IMR-90 (cell line): ENCODE results near the gene MAP3K1. TPM values are rescaled to one million over a fixed set of nuclear protein-coding genes. Genes with fewer than 3 reads are reported as not detected.

Experiments used
- ATAC-seq: fragments of 200-7000 bp; cut with Tn5 transposase; 2 replicates; pipeline ENCODE4 v1.9.1; 2020; ENCODE audit warnings: low read depth, mild to moderate bottlenecking, moderate library complexity
- BruUV-seq: library from RNA; stranded (reverse); fragments of 400-500 nt; replicated peaks from 2 replicates; lab custom pipeline; 2021; lab: Mats Ljungman, UMichigan
- CTCF ChIA-PET: fragments of 300-600 bp; formaldehyde crosslinking; extraction: SDS; loops from one replicate; lab custom pipeline; 2021; ENCODE audit warnings: antibody characterized with exemption; lab: Yijun Ruan, JAX
- POLR2A ChIA-PET: fragments of 300-600 bp; sonication (Branson Sonifier 250); formaldehyde crosslinking; loops from one replicate; lab custom pipeline; 2022; ENCODE audit warnings: antibody characterized with exemption; ENCODE audit not compliant: unreplicated experiment; lab: Charles Lee
- DNase-seq: peaks from one replicate; pipeline ENCODE4 v3.0.0; 2013
- H2AFZ ChIP-seq: replicated peaks from 2 replicates; pipeline ENCODE3; 2013; ENCODE audit warnings: low read length, mild to moderate bottlenecking; ENCODE audit not compliant: poor library complexity
- H2AK5ac ChIP-seq: 2 replicates; pipeline ENCODE4 v1.6.1; 2013; ENCODE audit warnings: low read depth, low read length, inconsistent platforms
- H2AK9ac ChIP-seq: replicated peaks from 2 replicates; pipeline ENCODE3; 2013; ENCODE audit warnings: mild to moderate bottlenecking, low read depth, low read length, moderate library complexity; ENCODE audit not compliant: poor library complexity
- H2BK120ac ChIP-seq: 2 replicates; pipeline ENCODE4 v1.6.1; 2013; ENCODE audit warnings: low read depth, low read length, inconsistent platforms
- H2BK15ac ChIP-seq: 3 replicates; pipeline ENCODE4 v1.6.1; 2013; ENCODE audit warnings: low read depth, low read length, inconsistent platforms
- H2BK20ac ChIP-seq: 2 replicates; pipeline ENCODE4 v1.6.1; 2013; ENCODE audit warnings: low read depth, mild to moderate bottlenecking, inconsistent platforms, low read length, moderate library complexity
- H2BK5ac ChIP-seq: 2 replicates; pipeline ENCODE4 v1.6.1; 2013; ENCODE audit warnings: mild to moderate bottlenecking, low read depth, low read length, inconsistent platforms; ENCODE audit not compliant: poor library complexity, severe bottlenecking
- H3K14ac ChIP-seq: replicated peaks from 2 replicates; pipeline ENCODE4 v1.6.1; 2013; ENCODE audit warnings: low read depth, low read length, inconsistent platforms
- H3K18ac ChIP-seq: 2 replicates; pipeline ENCODE4 v1.6.1; 2013; ENCODE audit warnings: low read depth, low read length, control low read depth
- H3K23ac ChIP-seq: 2 replicates; pipeline ENCODE4 v1.6.1; 2013; ENCODE audit warnings: low read depth, low read length, inconsistent platforms
- H3K27ac ChIP-seq: 2 replicates; pipeline ENCODE4 v1.5.1; 2013; ENCODE audit warnings: mild to moderate bottlenecking, control low read depth, low read length; ENCODE audit not compliant: insufficient read depth
- H3K27me3 ChIP-seq: 2 replicates; pipeline ENCODE4 v1.6.1; 2013; ENCODE audit warnings: low read length; ENCODE audit not compliant: control insufficient read depth, insufficient read depth
- H3K36me3 ChIP-seq: 2 replicates; pipeline ENCODE4 v1.6.1; 2013; ENCODE audit warnings: low read length, mixed read lengths; ENCODE audit not compliant: control insufficient read depth, insufficient read depth
- H3K4ac ChIP-seq: 2 replicates; pipeline ENCODE4 v1.6.1; 2013; ENCODE audit warnings: low read depth, low read length, inconsistent platforms
- H3K4me1 ChIP-seq: 2 replicates; pipeline ENCODE4 v1.6.1; 2013; ENCODE audit warnings: low read length, mixed read lengths; ENCODE audit not compliant: control insufficient read depth, insufficient read depth
- H3K4me2 ChIP-seq: 2 replicates; pipeline ENCODE4 v1.6.1; 2013; ENCODE audit warnings: low read depth, mild to moderate bottlenecking, control low read depth, low read length, moderate library complexity
- H3K4me3 ChIP-seq: 2 replicates; pipeline ENCODE4 v1.5.1; 2013; ENCODE audit warnings: low read depth, mild to moderate bottlenecking, control low read depth, low read length, moderate library complexity; ENCODE audit not compliant: insufficient read depth
- H3K56ac ChIP-seq: 2 replicates; pipeline ENCODE4 v1.6.1; 2013; ENCODE audit warnings: low read length, inconsistent platforms; ENCODE audit not compliant: insufficient read depth; ENCODE audit errors: extremely low read depth
- H3K79me1 ChIP-seq, 2 experiments: 2 replicates each; pipeline ENCODE4 v1.6.1; 2013; ENCODE audit warnings: low read length in 2 of 2, inconsistent platforms in 1 of 2, low read depth in 1 of 2
- H3K9ac ChIP-seq: 2 replicates; pipeline ENCODE4 v1.6.1; 2013; ENCODE audit warnings: low read depth, low read length, control low read depth
- H3K9me1 ChIP-seq: 2 replicates; pipeline ENCODE4 v1.6.1; 2013; ENCODE audit warnings: low read length, inconsistent platforms; ENCODE audit not compliant: insufficient read depth
- H3K9me3 ChIP-seq: 2 replicates; pipeline ENCODE4 v1.6.1; 2013; ENCODE audit warnings: low read length; ENCODE audit not compliant: control insufficient read depth, insufficient read depth
- H4K20me1 ChIP-seq: 2 replicates; pipeline ENCODE4 v1.6.1; 2013; ENCODE audit warnings: low read length, inconsistent platforms; ENCODE audit not compliant: insufficient read depth
- H4K5ac ChIP-seq: 2 replicates; pipeline ENCODE4 v1.6.1; 2013; ENCODE audit warnings: mild to moderate bottlenecking, low read depth, low read length, control low read depth
- H4K8ac ChIP-seq, 2 experiments: 2 replicates each; pipeline ENCODE4 v1.6.1; 2013; ENCODE audit warnings: low read depth in 2 of 2, low read length in 2 of 2, control low read depth in 1 of 2, inconsistent platforms in 1 of 2
- H4K91ac ChIP-seq: 2 replicates; pipeline ENCODE4 v1.6.1; 2013; ENCODE audit warnings: low read depth, low read length, inconsistent platforms; ENCODE audit not compliant: insufficient read depth
- MAFK ChIP-seq: IDR thresholded peaks from 2 replicates; pipeline ENCODE4 v1.6.1; 2012; ENCODE audit warnings: low read depth, low read length, improper control_type of control experiment
- NFE2L2 ChIP-seq: fragments of 150-350 bp; IDR thresholded peaks from 2 replicates; pipeline ENCODE4 v1.6.1; 2016; ENCODE audit warnings: low read depth, mild to moderate bottlenecking, low read length
- POLR2A ChIP-seq: IDR thresholded peaks from 2 replicates; pipeline ENCODE4 v1.6.1; 2012; ENCODE audit warnings: mild to moderate bottlenecking, low read depth, low read length
- RCOR1 ChIP-seq: IDR thresholded peaks from 2 replicates; pipeline ENCODE4 v1.6.1; 2012; ENCODE audit warnings: mild to moderate bottlenecking, low read length, improper control_type of control experiment; ENCODE audit not compliant: insufficient replicate concordance
- WGBS, 2 experiments: methylation state at CpG; one replicate each; pipeline versions ENCODE4 v1.1.5 to v1.1.7; 2013; ENCODE audit warnings: missing lambda C conversion rate in 2 of 2; ENCODE audit not compliant: insufficient read length in 1 of 2; ENCODE audit errors: extremely low coverage in 2 of 2; 5-methylcytosine and 5-hydroxymethylcytosine counted together
- dilution Hi-C: fragments of 300-500 bp; cut with HindIII; formaldehyde crosslinking; loops from one replicate; pipeline ENCODE4 v1.14.3; 2018; ENCODE audit warnings: low sequenced_read_pairs; ENCODE audit not compliant: unreplicated experiment
- in situ Hi-C: fragments of 300-500 bp; cut with MboI; formaldehyde crosslinking; loops from 3 replicates; pipeline ENCODE4 v1.14.3; 2019; ENCODE audit warnings: low sequenced_read_pairs, inconsistent platforms, mixed read lengths
- intact Hi-C: fragments of 100-400 bp; cut with micrococcal nuclease; formaldehyde crosslinking; loops from 2 replicates; pipeline ENCODE4 v1.10.0; 2022
- polyA plus RNA-seq, 3 experiments: library from polyadenylated mRNA; depleted of rRNA; stranded (reverse); fragments of >200 nt; gene quantifications; 2 replicates each; pipeline ENCODE4 v1.2.3, GENCODE V29; 2012; ENCODE audit warnings: low replicate concordance in 1 of 3
- total RNA-seq: library from RNA; depleted of rRNA; stranded (reverse); fragments of >200 nt; gene quantifications from 2 replicates; pipeline ENCODE4 v1.2.3, GENCODE V29; 2012

MAP3K1 gene
- total and polyA plus RNA-seq, 2 of the 4 experiments (the other 2 are of a cell fraction): 3.8 to 18.8 TPM

- Histone ChIP-seq H3K23ac (no peak overlapping the region), H3K18ac (no peak overlapping the region), H3K36me3 (no peaks in the 10 kb centered on the region), H3K4me1 (no peaks in the 10 kb centered on the region), H3K14ac (no peak overlapping the region), H2BK120ac (no peak overlapping the region), H2AK9ac (no peak overlapping the region), H3K56ac (no peak overlapping the region), H3K4me3 (no peak overlapping the region), H3K9ac (no peak overlapping the region), H2AFZ (no peak overlapping the region), H3K9me1 (peaks cover 7% of the 10 kb centered on the region; the same call in 1 of the 2 replicates), H3K4ac (no peak overlapping the region), H3K9me3 (no peaks in the 10 kb centered on the region), H3K4me2 (no peak overlapping the region), H4K20me1 (peaks cover 62% of the 10 kb centered on the region), H3K27me3 (no peaks in the 10 kb centered on the region), H3K27ac (no peak overlapping the region), H2BK15ac (no peak overlapping the region), H4K5ac (no peak overlapping the region), H3K79me1 (peaks cover 20 to 73% of the 10 kb centered on the region in 2 experiments), H2BK20ac (no peak overlapping the region), H4K8ac (no peak overlapping the region), H4K91ac (no peak overlapping the region), H2BK5ac (no peak overlapping the region), H2AK5ac (no peak overlapping the region)
- WGBS, 2 experiments: no CpG with 5 or more reads among the region's 3 CpGs
- dilution Hi-C loops: no loop called here
- ATAC-seq (no peak), DNase-seq (no peak)
- in situ Hi-C loops: no loop called here
- TF ChIP-seq RCOR1: no peak
- TF ChIP-seq NFE2L2: no peak
- TF ChIP-seq MAFK: peak; percentile 93
- no peak for TF ChIP-seq POLR2A
- intact Hi-C loops: no loop called here
- POLR2A ChIA-PET: no interaction called here
- CTCF ChIA-PET: no interaction called here
- BruUV-seq: no TSS peak
These were observed 30.6 kb downstream of the MAP3K1 start for GRCh38 chr5:56845904-56846480.
